NB4 (cell line): ENCODE results near the gene OPRD1.

Experiments
- POLR2A ChIP-seq: IDR thresholded peaks from 2 replicates; pipeline ENCODE4 v1.6.1; 2011; ENCODE audit warnings: mild to moderate bottlenecking; ENCODE audit not compliant: insufficient read length; ENCODE audit errors: extremely low read depth
- TF ChIP-seq, protein P1 (sequence below): IDR thresholded peaks from one replicate; pipeline ENCODE4 v1.5.1; 2012; ENCODE audit warnings: low read depth, low read length
- TF ChIP-seq, protein P2 (sequence below): IDR thresholded peaks from 2 replicates; pipeline ENCODE4 v1.6.1; 2011; ENCODE audit warnings: low read depth, low read length

DNA sequence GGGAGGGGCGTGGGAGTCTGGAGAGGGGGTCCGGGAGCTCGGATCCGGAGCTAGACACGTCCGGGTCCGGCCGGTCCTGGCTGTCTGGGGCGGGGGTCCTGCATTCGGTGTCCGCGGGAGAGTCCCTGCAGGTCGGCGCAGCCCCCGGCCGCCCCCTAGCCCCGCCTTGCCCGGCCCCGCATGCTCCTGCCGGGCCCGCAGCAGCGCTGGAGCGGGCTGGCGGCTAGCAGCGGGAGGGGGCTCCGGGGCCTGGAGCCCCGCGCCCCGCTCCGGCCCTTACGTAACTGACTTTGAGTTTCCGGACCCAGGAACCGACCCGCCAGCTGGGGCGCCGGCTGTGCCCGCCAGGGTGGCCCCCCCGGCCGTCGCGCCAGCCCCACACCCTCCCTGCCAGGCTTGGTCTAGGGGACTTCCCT lies 75.5 kb downstream of the OPRD1 start:
- TF ChIP-seq, protein P1, sequence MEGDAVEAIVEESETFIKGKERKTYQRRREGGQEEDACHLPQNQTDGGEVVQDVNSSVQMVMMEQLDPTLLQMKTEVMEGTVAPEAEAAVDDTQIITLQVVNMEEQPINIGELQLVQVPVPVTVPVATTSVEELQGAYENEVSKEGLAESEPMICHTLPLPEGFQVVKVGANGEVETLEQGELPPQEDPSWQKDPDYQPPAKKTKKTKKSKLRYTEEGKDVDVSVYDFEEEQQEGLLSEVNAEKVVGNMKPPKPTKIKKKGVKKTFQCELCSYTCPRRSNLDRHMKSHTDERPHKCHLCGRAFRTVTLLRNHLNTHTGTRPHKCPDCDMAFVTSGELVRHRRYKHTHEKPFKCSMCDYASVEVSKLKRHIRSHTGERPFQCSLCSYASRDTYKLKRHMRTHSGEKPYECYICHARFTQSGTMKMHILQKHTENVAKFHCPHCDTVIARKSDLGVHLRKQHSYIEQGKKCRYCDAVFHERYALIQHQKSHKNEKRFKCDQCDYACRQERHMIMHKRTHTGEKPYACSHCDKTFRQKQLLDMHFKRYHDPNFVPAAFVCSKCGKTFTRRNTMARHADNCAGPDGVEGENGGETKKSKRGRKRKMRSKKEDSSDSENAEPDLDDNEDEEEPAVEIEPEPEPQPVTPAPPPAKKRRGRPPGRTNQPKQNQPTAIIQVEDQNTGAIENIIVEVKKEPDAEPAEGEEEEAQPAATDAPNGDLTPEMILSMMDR: no peak
- TF ChIP-seq, protein P2, sequence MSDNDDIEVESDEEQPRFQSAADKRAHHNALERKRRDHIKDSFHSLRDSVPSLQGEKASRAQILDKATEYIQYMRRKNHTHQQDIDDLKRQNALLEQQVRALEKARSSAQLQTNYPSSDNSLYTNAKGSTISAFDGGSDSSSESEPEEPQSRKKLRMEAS: no peak
- no peak for TF ChIP-seq POLR2A
